ENCODE measurements around the gene AVPR2.
A peak's percentile ranks its signal among the peaks of the same experiment; 100 is the strongest.

The AVPR2 gene

GRCh38 chrX:153875391-153876111 lies 28.9 kb upstream of the AVPR2 start (continued):
- TF ChIP-seq PRDM10 (tag by site-specific recombination; IDR thresholded peaks at IDR 0.05) (no peak), ZNF266 (tag by site-specific recombination; IDR thresholded peaks at IDR 0.05; ENCODE audit: low read depth) (no peak), ZNF10 (tag by site-specific recombination; IDR thresholded peaks at IDR 0.05) (no peak), BCL11A (tag by site-specific recombination; IDR thresholded peaks at IDR 0.05; ENCODE audit: low read depth) (no peak), ZSCAN16 (tag by site-specific recombination; IDR thresholded peaks at IDR 0.05) (no peak), ZNF776 (tag by site-specific recombination; IDR thresholded peaks at IDR 0.05; ENCODE audit: borderline replicate concordance) (no peak), SP7 (tag by site-specific recombination; IDR thresholded peaks at IDR 0.05) (0 out of 2 replicates have a peak, but pooled peaks have one; percentile 44), ZNF510 (tag by site-specific recombination; IDR thresholded peaks at IDR 0.05; ENCODE audit: insufficient replicate concordance) (no peak), ZSCAN30 (tag by site-specific recombination; IDR thresholded peaks at IDR 0.05) (peak; percentile 74; the same call in 1 of the 2 replicates), PBX3 (CRISPR knock-in tag; IDR thresholded peaks at IDR 0.05) (peak; percentile 100), HOXD13 (CRISPR knock-in tag; IDR thresholded peaks at IDR 0.05; ENCODE audit: borderline replicate concordance) (peak; percentile 99), ZNF24 (tag by site-specific recombination; IDR thresholded peaks at IDR 0.05) (no peak), ZNF16 (tag by site-specific recombination; IDR thresholded peaks at IDR 0.05; ENCODE audit: low read depth) (no peak), MZF1 (tag by site-specific recombination; IDR thresholded peaks at IDR 0.05; ENCODE audit: borderline replicate concordance) (no peak), YY1 (tag by site-specific recombination; IDR thresholded peaks at IDR 0.05) (0 out of 2 replicates have a peak, but pooled peaks have one; percentile 23), ZNF654 (tag by site-specific recombination; IDR thresholded peaks at IDR 0.05; ENCODE audit: low read depth) (no peak), BCL6B (tag by site-specific recombination; IDR thresholded peaks at IDR 0.05) (no peak), ZNF366 (tag by site-specific recombination; conservative IDR thresholded peaks at IDR 0.05) (no peak), ZNF677 (tag by site-specific recombination; IDR thresholded peaks at IDR 0.05) (no peak), ZNF133 (tag by site-specific recombination; IDR thresholded peaks at IDR 0.05) (no peak), ZNF138 (tag by site-specific recombination; IDR thresholded peaks at IDR 0.05; ENCODE audit: borderline replicate concordance) (no peak), ZNF624 (tag by site-specific recombination; IDR thresholded peaks at IDR 0.05) (no peak), ZNF404 (tag by site-specific recombination; IDR thresholded peaks at IDR 0.05) (no peak)
- TF ChIP-seq, protein P1, sequence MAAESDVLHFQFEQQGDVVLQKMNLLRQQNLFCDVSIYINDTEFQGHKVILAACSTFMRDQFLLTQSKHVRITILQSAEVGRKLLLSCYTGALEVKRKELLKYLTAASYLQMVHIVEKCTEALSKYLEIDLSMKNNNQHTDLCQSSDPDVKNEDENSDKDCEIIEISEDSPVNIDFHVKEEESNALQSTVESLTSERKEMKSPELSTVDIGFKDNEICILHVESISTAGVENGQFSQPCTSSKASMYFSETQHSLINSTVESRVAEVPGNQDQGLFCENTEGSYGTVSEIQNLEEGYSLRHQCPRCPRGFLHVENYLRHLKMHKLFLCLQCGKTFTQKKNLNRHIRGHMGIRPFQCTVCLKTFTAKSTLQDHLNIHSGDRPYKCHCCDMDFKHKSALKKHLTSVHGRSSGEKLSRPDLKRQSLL (tag by site-specific recombination; IDR thresholded peaks at IDR 0.05), result peak; percentile 47; the same call in 1 of the 2 replicates
- TF ChIP-seq, protein P2, sequence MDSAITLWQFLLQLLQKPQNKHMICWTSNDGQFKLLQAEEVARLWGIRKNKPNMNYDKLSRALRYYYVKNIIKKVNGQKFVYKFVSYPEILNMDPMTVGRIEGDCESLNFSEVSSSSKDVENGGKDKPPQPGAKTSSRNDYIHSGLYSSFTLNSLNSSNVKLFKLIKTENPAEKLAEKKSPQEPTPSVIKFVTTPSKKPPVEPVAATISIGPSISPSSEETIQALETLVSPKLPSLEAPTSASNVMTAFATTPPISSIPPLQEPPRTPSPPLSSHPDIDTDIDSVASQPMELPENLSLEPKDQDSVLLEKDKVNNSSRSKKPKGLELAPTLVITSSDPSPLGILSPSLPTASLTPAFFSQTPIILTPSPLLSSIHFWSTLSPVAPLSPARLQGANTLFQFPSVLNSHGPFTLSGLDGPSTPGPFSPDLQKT (IDR thresholded peaks at IDR 0.05; ENCODE audit: borderline replicate concordance, low read depth, low read length), result no peak
- TF ChIP-seq, protein P3, sequence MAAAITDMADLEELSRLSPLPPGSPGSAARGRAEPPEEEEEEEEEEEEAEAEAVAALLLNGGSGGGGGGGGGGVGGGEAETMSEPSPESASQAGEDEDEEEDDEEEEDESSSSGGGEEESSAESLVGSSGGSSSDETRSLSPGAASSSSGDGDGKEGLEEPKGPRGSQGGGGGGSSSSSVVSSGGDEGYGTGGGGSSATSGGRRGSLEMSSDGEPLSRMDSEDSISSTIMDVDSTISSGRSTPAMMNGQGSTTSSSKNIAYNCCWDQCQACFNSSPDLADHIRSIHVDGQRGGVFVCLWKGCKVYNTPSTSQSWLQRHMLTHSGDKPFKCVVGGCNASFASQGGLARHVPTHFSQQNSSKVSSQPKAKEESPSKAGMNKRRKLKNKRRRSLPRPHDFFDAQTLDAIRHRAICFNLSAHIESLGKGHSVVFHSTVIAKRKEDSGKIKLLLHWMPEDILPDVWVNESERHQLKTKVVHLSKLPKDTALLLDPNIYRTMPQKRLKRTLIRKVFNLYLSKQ (tag by site-specific recombination; IDR thresholded peaks at IDR 0.05; ENCODE audit: borderline replicate concordance), result no peak
